GM18907 (cell line): ENCODE data around the gene PTCH2.
"Not testable (repeated sequence)": the region's sequence is repeated elsewhere in the genome, so short reads cannot be mapped to it uniquely, and the experiment has no call there.

Experiments
- ATAC-seq: cut with Tn5 transposase; IDR thresholded peaks from one replicate; pipeline ENCODE4 v1.9.1; 2021; ENCODE audit warnings: mild to moderate bottlenecking, moderate library complexity; ENCODE audit not compliant: unreplicated experiment

PTCH2 gene

DNA sequence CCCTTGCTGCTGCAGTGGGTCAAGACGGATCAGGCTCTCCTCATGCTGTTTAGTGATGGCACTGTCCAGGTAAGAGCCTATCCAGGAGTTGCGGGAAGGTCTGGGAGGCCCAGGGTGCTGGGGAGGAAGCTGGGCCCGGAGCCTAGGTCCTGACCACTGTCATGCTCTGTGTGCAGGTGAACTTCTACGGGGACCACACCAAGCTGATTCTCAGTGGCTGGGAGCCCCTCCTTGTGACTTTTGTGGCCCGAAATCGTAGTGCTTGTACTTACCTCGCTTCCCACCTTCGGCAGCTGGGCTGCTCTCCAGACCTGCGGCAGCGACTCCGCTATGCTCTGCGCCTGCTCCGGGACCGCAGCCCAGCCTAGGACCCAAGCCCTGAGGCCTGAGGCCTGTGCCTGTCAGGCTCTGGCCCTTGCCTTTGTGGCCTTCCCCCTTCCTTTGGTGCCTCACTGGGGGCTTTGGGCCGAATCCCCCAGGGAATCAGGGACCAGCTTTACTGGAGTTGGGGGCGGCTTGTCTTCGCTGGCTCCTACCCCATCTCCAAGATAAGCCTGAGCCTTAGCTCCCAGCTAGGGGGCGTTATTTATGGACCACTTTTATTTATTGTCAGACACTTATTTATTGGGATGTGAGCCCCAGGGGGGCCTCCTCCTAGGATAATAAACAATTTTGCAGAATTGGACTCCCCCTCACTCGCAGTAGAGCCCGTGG, 37.6 kb downstream of the PTCH2 start:
- no peak for ATAC-seq

DNA sequence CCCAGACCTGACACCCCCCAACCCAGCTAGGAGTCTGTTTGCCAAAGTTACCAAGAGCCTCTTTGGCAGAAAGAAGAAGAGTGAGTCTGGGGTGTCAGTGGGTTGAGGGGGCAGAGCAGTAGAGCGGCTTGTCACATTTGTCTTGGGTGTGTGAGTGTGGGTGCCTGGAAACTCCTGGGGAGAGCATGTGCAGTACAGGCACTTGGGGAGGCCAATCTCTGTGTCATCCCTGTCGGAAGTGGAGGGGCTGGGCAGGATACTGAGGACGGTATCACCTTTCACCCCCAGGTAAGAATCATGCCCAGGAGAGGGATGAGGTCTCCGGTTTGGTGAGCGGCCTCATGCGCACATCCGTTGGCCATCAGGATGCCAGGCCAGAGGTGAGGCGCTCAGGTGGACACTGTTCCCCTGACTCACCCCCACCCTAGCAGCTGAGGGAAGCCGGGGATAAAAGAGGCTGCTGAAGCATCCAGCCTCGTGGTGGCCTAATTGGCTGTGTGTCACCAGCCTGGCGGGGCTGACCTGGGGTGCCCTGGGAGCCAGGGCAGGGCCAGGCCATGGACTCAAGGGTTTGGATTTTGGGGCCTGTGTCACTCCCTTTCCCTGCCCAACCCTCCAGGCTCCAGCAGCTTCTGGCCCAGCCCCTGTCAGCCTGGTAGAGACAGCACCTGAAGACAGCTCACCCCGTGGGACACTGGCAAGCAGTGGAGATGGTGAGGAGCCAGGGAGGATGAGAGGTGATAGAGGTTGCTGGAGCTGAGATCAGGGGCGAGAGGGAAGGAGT, 39.5 kb downstream of the PTCH2 start:
- ATAC-seq: no peak

DNA sequence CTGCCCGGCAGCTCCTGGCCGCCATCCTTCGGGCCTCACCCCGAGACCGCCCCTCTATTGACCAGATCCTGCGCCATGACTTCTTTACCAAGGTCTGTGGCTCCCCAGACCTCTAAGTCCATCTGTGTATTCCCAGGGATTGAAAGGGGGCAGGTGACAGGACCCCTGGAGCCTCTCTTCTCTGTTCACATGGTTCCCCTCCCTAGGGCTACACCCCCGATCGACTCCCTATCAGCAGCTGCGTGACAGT, 40.1 kb downstream of the PTCH2 start:
- ATAC-seq: no peak

DNA sequence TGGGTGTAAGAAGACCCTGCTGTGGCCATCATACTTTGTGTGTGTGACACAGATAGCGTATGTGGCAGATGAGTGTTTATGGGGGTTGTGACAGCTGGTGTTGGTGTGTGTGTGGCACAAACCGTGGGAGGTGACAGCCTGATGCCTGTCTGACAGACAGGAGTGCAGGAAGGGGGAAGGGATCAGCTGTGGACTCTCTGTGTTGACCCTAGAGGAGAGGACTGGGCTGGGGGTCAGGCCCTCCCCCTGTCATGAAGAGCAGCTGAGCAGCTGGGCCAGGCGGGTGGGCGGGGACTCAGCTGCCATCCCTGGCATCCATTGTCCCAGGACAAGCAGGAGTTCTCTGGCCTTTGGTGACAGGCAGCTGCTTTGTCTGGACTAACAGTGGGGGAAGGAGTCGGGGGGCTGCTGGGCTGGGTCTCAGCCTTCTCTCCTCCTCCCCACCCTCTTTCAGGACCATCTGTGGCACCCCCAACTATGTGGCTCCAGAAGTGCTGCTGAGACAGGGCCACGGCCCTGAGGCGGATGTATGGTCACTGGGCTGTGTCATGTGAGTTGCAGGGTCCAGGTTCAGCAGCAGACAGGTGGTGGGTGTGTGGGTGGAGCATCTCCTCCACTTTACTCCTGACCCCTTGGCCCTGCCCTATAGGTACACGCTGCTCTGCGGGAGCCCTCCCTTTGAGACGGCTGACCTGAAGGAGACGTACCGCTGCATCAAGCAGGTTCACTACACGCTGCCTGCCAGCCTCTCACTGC, 40.6 kb downstream of the PTCH2 start:
- ATAC-seq: no peak

DNA sequence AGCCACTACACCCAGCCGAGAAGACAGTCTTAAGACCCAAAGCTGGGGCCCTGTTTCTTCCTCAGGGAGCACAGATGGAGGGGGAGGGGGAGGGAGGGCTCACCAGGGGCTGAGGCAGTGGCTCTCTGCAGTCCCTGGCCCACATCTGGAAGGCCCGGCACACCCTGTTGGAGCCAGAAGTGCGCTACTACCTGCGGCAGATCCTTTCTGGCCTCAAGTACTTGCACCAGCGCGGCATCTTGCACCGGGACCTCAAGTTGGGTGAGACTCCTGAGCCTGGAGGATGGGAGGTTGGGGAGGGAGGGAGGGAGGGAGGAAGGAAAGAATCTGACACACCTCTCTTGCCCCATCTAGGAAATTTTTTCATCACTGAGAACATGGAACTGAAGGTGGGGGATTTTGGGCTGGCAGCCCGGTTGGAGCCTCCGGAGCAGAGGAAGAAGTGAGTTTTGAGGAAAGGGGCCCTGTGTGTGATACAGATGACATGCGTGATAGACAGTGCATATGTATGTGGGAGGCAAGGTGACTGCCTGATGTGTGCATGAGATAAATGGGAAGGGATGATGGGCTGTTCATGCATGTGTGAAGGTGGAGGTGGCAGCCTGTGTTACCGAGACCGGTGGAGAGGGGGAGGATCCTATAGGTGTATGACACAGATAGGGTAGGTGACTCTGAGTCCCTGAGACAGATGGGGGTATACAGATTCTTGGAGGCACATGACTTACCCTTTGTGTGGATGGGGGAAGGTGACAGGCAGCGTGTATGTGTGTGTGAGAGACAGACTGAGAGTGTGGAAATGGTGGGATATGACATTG, 41.4 kb downstream of the PTCH2 start:
- no peak for ATAC-seq

DNA sequence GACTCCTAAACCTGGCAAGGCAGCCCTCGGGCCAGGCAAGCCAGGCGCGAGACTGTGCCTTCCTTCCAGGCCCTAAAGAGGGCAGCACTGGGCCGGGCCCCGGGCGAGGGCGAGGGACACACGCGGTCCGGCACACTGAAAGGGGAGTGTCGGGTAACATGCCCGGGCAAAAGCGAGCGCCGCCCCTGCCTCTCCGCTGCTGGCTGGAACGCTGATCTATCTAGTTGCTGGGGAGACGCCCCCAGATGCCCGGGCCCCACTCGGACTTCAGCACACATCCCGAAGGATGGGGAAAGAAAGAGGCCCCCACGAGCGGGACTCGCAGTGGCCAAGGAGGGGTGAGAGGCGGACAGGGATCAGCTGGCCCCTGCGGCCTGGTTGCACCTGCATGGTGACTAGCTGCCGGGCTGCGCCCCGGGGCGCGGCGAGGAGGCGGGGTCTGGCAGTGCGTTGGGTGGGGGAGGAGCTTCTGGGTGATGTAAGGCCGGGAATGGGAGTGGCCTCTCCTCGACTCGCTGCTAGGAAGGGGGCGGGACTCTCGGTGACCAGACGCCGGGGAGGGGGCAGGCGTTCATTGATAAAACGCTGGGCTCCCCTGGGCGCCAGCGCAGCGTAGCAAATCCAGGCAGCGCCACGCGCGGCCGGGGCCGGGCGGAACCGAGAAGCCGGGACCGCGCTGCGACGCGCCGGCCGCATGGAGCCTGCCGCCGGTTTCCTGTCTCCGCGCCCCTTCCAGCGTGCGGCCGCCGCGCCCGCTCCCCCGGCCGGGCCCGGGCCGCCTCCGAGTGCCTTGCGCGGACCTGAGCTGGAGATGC, 43.1 kb downstream of the PTCH2 start, which contains the start of gene PLK3:
TSS of gene PLK3 (plus strand) at position 608 of the 815 bp plus-strand sequence. CDS start at position 695, 87 bp downstream.
- ATAC-seq: peak; percentile 82

DNA sequence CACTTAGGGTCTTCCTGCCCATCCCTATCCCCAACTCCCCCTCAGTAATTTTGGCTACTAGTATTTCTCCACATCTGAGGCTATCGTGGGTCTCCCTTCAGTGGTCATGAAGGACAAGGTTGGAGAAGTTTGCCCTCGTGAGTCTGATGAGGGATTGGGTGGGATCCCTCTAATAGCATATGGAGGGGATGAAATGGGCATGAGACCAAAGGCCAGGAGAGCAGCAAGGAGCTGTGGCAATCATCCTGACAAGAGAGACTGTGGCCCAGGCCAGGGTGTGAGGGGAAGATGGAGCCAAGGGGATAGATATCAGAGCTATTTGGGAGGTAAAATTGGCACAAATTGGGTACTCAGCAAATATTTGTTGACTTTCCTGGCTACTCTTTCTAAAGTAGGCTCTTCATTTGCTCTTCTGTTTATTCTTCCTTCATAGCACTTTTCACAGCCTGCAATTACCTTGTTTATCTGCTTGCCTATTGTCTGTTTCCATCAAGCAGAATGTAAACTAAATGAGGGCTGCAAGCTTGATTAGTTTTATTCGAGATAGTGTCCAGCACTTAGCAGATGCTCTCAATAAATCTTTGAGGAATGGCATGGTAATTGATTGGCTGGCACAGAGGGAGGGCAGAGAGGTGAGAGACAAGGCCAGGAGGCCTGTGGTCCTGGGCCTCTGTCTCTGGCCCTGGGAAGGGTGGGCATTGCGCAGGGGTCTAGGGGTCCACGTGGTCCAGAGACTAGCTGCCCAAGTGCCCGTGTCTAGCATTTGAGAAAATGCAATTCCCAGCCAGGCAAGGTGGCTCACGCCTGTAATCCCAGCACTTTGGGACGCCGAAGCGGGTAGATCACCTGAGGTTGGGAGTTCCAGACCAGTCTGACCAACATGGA, 44.3 kb downstream of the PTCH2 start:
- no peak for ATAC-seq

DNA sequence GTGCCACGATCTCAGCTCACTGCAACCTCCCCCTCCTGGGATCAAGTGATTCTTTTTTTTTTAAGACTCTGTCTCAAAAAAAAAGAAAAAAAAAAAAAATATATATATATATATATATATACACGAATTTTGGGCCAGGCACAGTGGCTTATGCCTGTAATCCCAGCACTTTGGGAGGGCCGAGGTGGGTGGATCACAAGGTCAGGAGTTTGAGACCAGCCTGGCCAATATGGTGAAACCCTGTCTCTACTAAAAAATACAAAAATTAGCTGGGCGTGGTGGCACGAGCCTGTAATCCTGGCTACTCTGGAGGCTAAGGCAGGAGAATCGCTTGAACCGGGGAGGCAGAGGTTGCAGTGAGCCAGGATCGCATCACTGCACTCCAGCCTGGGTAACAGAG, 45.2 kb downstream of the PTCH2 start:
- not testable (repeated sequence) for ATAC-seq

DNA sequence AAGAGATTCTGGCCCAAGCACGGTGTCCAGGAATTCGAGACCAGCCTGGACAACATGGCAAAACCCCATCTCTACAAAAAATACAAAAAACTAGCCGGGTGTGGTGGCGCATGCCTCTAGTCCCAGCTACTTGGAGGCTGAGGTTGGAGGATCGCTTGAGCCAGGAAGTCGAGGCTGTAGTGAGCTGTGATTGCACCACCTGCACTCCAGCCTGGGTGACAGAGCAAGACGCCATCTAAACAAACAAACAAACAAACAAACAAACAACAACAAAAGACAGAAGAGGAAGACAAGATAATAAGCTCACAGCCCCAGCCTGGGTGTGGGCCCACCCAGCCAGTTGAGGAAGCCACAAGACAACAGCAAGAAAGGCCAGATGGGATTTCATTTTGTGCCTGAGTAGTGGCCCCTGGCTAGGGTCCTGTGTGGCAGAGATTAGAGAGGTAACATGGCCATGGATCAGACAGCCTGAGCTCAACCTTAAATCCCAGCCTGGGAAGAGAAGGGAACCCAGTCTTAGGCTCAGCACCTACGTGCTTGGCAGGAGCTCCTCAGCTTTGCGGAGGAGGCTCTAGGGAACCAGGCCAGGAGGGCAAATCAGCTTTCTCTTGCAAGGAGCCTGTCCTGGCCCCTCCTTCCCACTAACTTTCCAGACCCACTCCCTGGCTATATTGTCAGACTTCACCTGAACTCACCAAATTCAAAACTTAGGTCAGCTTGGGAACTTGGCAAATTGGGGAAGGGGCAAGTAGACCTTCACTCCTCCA, 50.1 kb downstream of the PTCH2 start:
- no peak for ATAC-seq

DNA sequence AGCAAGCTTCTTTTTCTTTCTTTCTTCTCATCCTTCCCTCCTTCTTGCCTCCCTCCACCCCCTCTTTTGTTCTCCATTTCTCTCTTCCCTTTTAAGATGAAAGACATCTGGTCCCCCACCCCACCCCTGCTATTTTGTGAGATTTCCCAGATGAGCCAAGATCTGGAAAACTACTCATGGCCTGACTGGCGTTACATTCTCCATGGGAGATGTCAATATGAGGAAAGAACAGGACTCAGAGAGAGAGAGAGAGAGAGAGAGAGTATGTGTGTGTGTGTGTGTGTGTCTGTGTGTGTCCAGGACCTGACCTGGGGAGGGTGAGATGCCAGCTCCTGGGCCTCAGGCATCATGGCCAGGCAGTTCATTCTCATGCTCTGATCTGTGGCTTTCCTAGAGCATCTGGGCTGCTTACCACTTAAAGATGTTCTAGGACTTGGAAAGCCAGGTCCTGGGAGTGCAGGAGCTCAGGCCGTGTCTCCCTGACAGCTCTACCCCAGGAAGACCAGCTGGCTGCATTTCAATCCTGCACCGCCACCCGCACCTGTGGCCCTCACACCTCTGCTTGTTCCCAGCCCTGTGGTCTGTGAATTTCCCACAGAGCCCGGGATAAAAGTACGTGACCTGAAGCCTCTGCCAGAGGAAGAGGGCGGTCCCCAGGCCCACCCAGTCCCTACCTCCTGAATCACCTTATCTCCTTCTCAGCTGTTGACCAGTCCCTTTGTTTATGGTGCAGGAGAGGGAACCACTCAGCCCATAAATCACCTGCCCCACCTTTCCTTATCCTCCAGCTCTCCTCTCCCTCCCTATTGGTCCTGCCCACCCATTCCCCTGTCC, 51.9 kb downstream of the PTCH2 start:
- no peak for ATAC-seq

DNA sequence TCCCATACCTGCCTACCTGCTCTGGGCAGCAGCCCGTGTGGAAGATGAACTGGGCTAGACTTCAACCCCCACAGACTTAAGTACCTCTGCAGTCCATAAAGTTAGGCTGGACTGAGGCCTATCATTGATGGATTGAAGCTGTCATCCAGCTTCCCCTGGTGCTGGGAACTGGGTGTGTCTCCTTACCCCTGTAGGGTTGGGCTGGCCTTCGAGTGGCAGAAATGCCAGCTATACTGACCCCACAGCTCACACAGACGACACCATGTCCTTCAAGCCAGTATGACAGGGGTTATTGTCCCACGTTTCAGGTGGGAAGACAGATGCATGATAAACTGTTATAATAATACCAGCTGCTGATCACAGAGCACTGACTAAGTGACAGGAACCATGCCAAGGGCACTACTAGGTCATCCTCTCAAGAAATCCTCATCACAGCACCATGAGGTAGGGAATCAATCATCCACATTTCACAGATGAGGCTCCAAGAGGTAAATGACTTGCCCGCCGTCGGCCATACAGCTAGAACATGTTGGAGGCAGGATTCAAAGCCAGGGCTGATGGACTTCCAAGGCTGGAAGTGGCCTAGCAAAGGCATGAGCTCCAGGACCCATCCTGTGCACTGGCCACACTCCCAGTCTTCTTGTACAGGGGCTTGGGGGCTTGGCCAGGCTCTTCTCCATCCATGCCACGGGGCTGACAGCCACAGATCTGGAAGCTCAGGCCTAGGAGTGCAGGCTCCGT, 54.8 kb downstream of the PTCH2 start, which contains the start of gene BEST4:
TSS of gene BEST4 (minus strand) at position 51 of the 741 bp plus-strand sequence. CDS start 465 bp downstream, outside the sequence.
- ATAC-seq: no peak

DNA sequence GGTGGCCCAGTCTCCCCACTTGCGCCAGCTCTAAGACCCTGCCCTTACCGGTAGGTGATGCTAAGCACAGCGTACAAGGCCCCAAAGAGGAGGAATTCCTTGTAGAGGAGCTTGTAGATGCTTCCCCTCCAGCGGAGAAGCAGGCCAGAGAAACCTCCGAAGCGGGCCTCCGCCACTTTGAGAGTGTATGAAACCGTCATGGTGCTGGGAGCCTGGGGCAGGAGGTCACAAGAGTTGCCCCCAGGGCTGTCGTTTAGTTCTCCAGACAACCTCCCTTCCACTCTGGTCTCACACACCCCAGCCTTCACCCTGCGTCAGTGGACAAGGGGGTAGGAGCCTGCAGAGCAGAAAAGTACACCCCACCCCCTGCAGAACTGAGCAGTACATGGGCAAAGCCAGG, 55.5 kb downstream of the PTCH2 start:
- ATAC-seq: no peak

DNA sequence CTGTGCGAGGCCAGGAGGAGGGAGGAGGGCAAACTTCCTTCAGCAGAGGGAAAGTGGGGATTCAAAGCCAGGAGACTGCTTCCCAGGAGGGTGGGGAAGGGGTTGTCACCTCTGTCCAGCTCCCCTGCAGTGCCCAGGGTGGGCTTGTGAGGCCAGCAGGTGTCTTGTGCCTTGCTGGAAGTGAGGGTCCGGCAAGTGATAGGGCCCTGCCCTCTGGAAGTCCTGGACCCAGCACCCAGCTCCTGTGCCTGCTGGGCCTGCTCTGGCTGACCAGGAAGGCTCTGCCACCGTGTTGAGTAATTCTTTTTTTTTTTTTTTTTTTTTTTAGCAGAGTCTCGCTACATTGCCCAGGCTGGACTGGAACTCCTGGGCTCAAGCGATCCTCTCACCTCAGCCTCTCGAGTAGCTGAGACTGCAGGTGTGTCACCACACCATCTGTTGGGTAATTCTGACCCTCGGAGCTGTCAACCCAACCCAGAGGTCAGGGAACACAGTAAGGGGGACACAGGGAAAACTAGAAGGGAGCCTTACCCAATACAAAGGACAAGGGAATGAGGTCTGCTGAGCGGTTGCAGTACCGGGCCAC, 56.1 kb downstream of the PTCH2 start:
- no peak for ATAC-seq

DNA sequence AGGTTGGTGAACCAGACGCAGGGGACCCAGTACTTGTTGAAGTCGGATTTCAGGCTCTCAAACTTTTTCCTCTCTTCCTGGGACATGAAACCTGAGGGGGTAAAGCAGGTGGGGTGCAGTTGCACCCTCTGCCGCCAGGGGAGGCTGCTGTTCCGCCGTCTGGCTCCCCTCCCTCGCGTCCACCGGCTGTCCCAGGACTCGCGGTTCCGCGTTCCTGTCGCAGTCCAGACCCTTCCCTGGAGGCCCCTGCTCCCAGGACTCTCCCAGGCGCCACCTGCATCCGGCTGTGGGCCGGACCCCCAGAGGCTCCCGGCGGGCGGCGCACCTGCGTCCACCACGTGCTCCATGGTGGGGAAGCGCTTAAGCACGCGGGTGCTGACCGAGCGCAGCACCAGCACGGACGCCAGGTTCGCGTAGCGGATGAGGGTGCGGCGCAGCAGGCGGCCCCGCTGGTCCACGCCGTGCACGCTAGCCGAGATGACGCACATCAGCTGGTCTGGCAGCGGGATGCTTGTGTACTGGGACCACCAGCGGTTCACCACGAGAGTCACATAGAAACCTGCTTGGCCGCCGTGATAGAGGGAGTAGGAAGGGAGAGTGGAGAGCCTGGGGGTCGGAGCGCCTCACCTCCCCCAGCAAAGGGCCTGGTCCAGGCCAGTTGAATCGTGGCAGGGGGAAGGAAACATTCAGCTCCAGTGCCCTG, 56.8 kb downstream of the PTCH2 start:
- ATAC-seq: peak; percentile 47

DNA sequence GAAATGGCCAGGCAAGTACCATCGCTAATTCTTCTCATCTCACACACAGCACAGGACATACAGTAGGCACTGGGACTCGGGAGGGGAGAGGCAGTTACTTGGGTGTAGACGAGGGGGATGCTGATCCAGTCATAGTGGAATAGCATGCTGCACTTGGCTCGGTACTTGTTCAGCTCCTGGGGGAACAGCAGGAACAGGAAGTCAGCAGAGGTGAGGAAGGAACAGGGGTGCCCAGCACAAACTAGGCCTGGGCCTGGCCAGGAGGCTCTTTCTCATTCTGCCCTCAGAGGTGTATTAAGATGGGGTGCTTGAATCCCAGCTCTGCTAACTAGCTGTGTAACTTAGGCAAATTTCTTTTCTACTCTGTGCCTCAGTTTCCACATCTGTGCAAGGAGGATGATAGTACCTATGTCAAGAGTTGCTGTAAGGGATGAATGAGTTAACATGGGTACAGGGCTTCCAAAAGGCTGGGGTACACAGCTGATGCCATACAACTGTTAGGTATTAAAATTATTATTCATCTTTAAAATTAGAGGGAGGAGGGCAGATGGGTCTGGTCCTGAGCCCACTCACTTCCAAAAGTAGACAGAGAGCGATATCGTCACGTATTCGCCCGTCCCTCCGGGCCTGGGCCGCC, 57.4 kb downstream of the PTCH2 start:
- ATAC-seq: no peak
